Esophagus (tissue), 2 donors: ENCODE results near the gene DOCK11. TPM values are rescaled to one million over a fixed set of nuclear protein-coding genes. Genes with fewer than 3 reads are reported as not detected.
"Not testable (repeated sequence)": the region's sequence is repeated elsewhere in the genome, so short reads cannot be mapped to it uniquely, and the experiment has no call there.

Experiments used
- H3K27ac ChIP-seq, 2 donors: one replicate each; pipeline ENCODE4 v1.5.1; 2013; ENCODE audit warnings: low read depth in 2 of 2, mild to moderate bottlenecking in 2 of 2, inconsistent platforms in 1 of 2, low read length in 1 of 2, moderate library complexity in 1 of 2
- H3K27me3 ChIP-seq, 2 donors: one replicate each; pipeline ENCODE4 v1.6.1; 2013; ENCODE audit warnings: low read length in 2 of 2, control low read depth in 1 of 2, mild to moderate bottlenecking in 1 of 2; ENCODE audit not compliant: insufficient read depth in 2 of 2, control insufficient read depth in 1 of 2
- H3K36me3 ChIP-seq, 2 donors: one replicate each; pipeline ENCODE4 v1.6.1; 2013; ENCODE audit warnings: low read length in 1 of 2; ENCODE audit not compliant: control insufficient read depth in 2 of 2, insufficient read depth in 2 of 2
- H3K4me1 ChIP-seq, 2 donors: one replicate each; pipeline ENCODE4 v1.6.1; 2013; ENCODE audit warnings: low read length in 1 of 2; ENCODE audit not compliant: control insufficient read depth in 2 of 2, insufficient read depth in 2 of 2
- H3K4me3 ChIP-seq, 2 donors: one replicate each; pipeline ENCODE4 v1.5.1; 2013; ENCODE audit warnings: low read length in 2 of 2, mild to moderate bottlenecking in 2 of 2, low read depth in 1 of 2, moderate library complexity in 1 of 2
- H3K9me3 ChIP-seq, 2 donors: one replicate each; pipeline ENCODE4 v1.6.1; 2013; ENCODE audit warnings: mild to moderate bottlenecking in 2 of 2, low read depth in 1 of 2, low read length in 1 of 2, moderate library complexity in 1 of 2; ENCODE audit not compliant: control insufficient read depth in 2 of 2, insufficient read depth in 1 of 2
- WGBS, 2 donors: extraction: QIAGEN DNeasy Blood & Tissue Kit; methylation state at CpG; one replicate each; pipeline ENCODE4 v1.1.7; 2013; 5-methylcytosine and 5-hydroxymethylcytosine counted together
- polyA plus RNA-seq, 2 donors: library from polyadenylated mRNA; stranded (reverse); fragments of 200-250 nt; gene quantifications; one replicate each; pipeline ENCODE4 v1.2.3, GENCODE V29; 2013
- donor health status: healthy with polysubstance abuse.
- donor health status: Bipolar disorder and iron deficiency.

Gene DOCK11
- polyA plus RNA-seq, 2 donors = 3.3 to 3.7 TPM

DNA sequence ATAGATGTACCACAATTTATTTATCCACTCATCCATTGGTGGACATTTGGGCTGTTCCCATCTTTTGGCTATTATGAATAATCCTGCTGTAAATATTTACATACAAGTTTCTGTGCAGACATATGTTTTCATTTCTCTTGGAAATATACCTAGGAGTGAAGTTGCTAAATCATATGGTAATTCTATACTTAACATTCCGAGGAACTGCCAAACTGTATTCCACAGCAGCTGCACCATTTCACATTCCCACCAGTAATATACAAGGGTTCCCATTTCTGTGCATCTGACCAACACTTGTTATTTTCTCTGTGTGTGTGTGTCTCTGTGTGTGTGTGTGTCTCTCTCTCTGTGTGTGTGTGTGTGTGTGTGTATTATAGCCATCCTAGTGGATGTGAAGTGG lies 15.4 kb upstream of the DOCK11 start:
- Histone ChIP-seq H3K36me3 (no peaks in the 10 kb centered on the region), H3K4me3 (no peak overlapping the region), H3K27me3 (no peaks in the 10 kb centered on the region), H3K4me1 (no peaks in the 10 kb centered on the region), H3K27ac (no peak overlapping the region), H3K9me3 (no peaks in the 10 kb centered on the region)
- WGBS, 2 donors = 68 to 91% methylated on average over 1 of the region's 1 CpG

DNA sequence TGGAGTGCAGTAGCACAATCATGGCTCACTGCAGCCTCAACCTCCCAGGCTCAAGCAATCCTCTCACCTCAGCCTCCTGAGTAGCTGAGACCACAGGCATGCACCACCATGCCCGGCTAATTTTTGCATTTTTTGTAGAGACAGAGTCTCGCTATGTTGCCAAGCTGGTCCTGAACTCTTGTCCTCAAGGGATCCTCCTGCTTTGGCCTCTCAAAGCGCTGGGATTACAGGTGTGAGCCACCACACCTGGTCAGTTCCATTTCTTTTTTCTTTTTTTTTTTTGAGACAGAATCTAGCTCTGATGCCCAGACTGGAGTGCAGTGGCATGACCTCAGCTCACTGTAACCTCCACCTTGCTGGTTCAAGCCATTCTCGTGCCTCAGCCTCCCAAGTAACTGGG lies 13.2 kb upstream of the DOCK11 start:
- not testable (repeated sequence) for H3K27me3 ChIP-seq, H3K4me1 ChIP-seq, H3K27ac ChIP-seq, H3K36me3 ChIP-seq, H3K4me3 ChIP-seq, H3K9me3 ChIP-seq
- 80 to 95% methylated on average over 4 of the region's 4 CpGs for WGBS, 2 donors

DNA sequence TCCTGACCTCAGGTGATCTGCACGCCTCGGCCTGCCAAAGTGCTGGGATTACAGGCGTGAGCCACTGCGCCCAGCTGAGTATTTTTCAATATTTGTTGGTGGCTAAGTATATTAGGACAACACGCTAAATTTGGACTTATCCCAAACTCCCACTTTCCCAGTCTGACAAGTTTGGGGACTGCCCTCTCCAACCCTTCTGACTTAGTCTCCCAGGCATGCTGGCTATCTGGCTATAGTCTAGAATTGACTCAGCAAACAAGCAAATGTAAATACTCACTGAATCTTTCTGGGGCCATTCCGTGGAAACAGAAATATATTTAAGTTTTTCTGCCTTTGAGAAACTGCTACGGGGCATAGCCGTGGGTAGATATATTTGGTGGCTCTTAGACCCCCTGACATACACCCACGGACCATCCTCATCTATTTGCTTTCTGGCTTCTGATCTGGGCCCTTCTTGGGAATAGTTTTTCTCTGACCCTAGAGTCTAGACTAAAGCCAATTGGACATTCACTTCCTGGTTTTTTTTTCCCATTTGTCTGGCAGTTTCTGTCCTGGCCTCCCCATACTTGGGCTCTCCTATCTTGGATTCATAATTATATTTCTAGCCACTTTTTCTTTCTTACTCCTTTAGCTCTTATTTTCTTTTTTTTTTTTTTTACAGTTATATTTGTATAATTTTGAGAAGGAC lies 11.3 kb upstream of the DOCK11 start:
- Histone ChIP-seq H3K27ac (no peak overlapping the region), H3K36me3 (no peaks in the 10 kb centered on the region), H3K4me1 (no peaks in the 10 kb centered on the region), H3K4me3 (no peak overlapping the region), H3K9me3 (no peaks in the 10 kb centered on the region), H3K27me3 (no peaks in the 10 kb centered on the region)
- WGBS, 2 donors = 67 to 75% methylated on average over 9 of the region's 9 CpGs

DNA sequence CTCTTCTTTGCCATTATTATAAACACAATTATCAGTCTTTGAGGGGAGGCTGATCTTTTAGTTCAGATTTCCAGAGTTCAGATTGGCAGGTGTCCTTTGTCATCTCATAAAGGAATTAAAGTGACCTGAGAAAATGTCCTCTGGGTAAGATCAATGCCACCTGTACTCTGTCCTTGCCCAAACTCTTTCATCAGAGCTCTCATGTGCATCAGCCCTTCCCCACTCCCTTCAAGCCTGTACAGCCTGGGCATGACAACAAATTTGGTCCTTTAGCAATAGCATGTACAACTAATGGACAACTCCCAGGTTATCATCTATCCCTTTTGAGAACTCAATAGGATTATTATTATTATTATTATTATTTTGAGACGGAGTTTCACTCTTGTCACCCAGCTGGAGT lies 8.9 kb upstream of the DOCK11 start:
- WGBS, 2 donors = 67 to 91% methylated on average over 1 of the region's 1 CpG
- H3K4me3 ChIP-seq, H3K9me3 ChIP-seq, H3K36me3 ChIP-seq, H3K27ac ChIP-seq, H3K27me3 ChIP-seq, H3K4me1 ChIP-seq: not testable (repeated sequence)

DNA sequence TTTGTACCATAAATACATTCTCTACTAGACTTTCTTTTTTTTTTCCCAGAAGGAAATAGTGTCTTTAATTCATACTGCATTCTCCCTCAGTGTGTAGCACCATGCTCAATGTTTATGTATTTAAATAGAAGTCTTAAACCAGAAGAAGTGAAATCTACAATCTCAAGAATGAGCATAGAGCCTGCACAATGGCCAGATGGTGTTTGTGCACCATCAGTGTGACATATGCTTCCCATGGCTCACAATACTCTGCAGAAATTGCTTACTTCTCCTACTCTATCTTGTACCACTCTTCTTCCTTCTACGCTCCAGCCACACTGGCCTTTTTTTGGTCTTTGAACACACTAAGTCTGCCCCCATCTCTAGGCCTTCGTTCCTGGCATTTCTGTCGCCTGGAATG lies 2.6 kb upstream of the DOCK11 start:
- Histone ChIP-seq H3K4me1 (peaks cover 0 to 2% of the 10 kb centered on the region in 2 donors), H3K27me3 (no peaks in the 10 kb centered on the region), H3K36me3 (no peaks in the 10 kb centered on the region), H3K27ac (no peak overlapping the region), H3K9me3 (no peaks in the 10 kb centered on the region), H3K4me3 (no peak overlapping the region)
- WGBS, 2 donors = 83 to 95% methylated on average over 3 of the region's 3 CpGs

DNA sequence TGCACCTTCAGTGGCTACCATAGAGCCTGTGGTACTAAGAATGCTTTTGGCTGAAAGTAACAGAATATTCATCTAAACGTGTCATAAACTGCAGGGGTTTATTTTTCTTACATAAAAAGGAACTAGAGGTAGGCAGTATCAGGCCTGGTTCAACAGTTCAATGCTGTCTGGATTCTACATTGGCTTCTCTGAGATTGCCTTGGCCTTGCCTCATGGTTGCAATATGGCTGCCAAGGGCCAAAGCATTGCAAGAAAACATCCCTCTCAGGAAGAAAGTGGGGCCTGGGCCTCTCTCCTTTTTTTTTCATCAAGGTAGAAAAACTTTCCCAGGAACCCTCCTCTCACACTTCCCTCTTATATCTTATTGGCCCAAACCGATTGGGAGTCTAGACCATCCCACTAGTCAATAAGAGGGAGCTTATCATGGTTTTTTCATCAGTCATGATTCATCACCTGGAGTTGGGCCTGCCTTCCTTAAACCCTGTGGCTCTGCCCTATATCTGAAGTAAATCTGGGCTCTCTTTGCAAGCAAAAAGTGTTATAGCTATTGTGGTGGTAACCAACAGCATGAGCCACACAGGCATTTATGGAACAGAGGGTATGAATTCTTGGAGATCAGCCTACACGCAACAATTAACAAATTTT lies 1.8 kb upstream of the DOCK11 start:
- Histone ChIP-seq H3K27me3 (no peaks in the 10 kb centered on the region), H3K4me3 (no peak overlapping the region), H3K36me3 (no peaks in the 10 kb centered on the region), H3K9me3 (no peaks in the 10 kb centered on the region), H3K4me1 (peaks cover 0 to 2% of the 10 kb centered on the region in 2 donors), H3K27ac (no peak overlapping the region)
- 63 to 91% methylated on average over 3 of the region's 3 CpGs for WGBS, 2 donors

DNA sequence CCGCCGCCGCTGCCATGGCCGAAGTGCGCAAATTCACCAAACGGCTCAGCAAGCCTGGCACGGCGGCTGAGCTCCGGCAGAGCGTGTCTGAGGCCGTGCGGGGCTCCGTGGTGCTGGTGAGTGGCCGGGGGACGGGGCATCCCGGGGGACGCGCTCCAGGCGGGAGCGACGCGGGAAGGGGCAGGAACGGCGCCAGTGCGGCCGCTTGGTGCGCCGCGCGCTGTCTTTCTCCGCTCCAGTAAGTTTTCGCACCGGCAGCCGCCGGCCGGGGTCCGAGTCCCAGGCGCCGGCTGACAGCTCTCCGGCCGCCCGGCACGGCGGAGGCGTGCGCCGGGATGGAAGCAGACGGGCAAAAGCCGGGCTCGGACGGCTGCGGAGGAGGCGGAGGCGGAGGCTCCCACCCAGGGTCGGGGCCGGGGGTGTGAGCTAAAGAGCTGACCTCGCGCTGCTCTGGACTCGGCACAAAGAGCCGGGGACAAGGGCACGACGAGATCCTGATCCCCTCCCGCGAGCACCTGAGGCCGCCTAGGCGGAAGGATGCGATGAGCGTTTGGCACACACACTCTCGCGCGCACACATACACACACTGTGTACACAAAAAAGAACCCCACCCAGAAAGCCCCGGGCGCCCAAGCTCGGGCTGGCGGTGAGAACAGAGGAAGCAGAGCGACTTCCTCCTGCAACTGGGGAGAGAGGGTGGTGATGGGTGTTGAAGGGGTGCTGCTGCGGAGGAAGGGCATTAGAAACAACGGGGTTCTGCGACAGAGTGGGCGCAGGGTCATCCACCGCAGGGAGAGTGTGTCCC lies 545 bp downstream of the DOCK11 start:
- peak overlapping the region; percentile 65 to 85 for H3K27ac ChIP-seq
- peak overlapping the region; percentile 49 to 74 for H3K4me3 ChIP-seq
- H3K9me3 ChIP-seq = no peaks in the 10 kb centered on the region
- H3K27me3 ChIP-seq = no peaks in the 10 kb centered on the region
- 1 to 35% methylated on average over 65 to 81 of the region's 81 CpGs for WGBS, 2 donors
- H3K4me1 ChIP-seq = peaks cover 0 to 2% of the 10 kb centered on the region in 2 donors
- H3K36me3 ChIP-seq = no peaks in the 10 kb centered on the region

DNA sequence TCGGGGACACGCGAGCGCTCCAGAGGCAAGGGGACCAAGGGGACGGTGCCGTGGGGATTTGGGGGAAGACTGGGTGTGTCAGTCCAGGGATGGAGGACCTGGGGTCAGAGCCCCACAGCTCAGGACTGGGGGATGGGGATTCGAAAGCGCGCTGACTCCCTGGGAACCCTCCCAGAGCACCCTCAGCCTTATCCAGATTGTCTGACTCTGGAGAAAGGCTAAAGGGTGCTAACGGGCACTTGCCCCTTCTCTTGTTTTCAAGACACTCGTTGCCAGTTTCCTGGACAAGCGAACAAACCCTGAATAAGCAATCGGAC lies 1.1 kb downstream of the DOCK11 start:
- Histone ChIP-seq H3K36me3 (no peaks in the 10 kb centered on the region), H3K27me3 (no peaks in the 10 kb centered on the region), H3K4me1 (peaks cover 0 to 2% of the 10 kb centered on the region in 2 donors), H3K4me3 (peak overlapping the region; percentile 49 to 74), H3K27ac (peak overlapping the region; percentile 65 to 85), H3K9me3 (no peaks in the 10 kb centered on the region)
- 1 to 26% methylated on average over 12 to 13 of the region's 13 CpGs for WGBS, 2 donors

DNA sequence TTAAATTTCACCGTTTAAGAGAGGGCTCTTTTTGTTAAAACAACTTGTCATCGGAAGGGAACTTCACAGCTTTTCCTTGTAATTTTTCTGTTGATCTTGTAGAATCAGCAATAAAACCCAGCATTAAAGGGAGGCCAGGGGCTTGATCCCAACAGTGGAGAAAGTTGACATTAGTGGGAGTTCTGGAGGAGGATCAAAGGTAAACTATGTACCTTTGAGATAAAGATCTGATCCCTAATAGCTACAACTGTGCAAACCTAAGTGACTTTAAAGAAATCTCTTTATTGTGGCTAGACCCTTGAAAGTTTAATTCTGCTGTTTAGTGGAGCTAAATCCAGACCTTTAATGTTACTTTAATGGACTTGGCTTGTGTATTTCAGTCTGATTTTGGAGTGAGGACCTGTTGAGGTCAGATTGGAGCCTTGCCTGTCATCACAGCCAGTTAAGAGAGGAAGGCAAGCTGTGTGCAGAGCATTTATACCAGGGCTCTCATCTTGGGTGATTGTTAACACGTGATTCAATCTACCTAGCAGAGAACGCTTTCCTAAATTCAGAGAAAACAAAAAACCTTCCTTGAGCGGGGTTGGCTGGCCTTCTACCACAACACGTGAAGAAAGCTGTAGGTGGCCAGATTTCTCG lies 1.7 kb downstream of the DOCK11 start:
- Histone ChIP-seq H3K4me3 (peak overlapping the region in 1 of 2 donors; percentile 49), H3K4me1 (peaks cover 0 to 2% of the 10 kb centered on the region in 2 donors), H3K36me3 (no peaks in the 10 kb centered on the region), H3K9me3 (no peaks in the 10 kb centered on the region), H3K27ac (no peak overlapping the region), H3K27me3 (no peaks in the 10 kb centered on the region)
- 33 to 43% methylated on average over 7 of the region's 7 CpGs for WGBS, 2 donors
